Thoracic aorta (tissue), 2 donors: ENCODE measurements around the gene ISLR. TPM values are rescaled to one million over a fixed set of nuclear protein-coding genes. Genes with fewer than 3 reads are reported as not detected.

Experiments
- ATAC-seq: fragments of 150-250 bp; one replicate; pipeline ENCODE4 v1.8.0; 2017; ENCODE audit warnings: low read depth; ENCODE audit not compliant: insufficient number of reproducible peaks, low FRiP score
- DNase-seq: peaks from one replicate; pipeline ENCODE4 v3.0.0-alpha.2; 2020; ENCODE audit warnings: low spot score
- H3K27ac ChIP-seq, 2 donors: fragments of 200-600 bp; sonication (generic); 1 replicate in 1 of 2; 2 replicates in 1 of 2; pipeline ENCODE4 v1.5.1; 2016; ENCODE audit warnings: mild to moderate bottlenecking in 2 of 2, moderate library complexity in 2 of 2
- H3K27me3 ChIP-seq: fragments of 200-600 bp; sonication (generic); replicated peaks from 2 replicates; pipeline ENCODE4 v1.6.0; 2016; ENCODE audit warnings: mild to moderate bottlenecking; ENCODE audit not compliant: insufficient read depth
- H3K36me3 ChIP-seq: fragments of 200-600 bp; sonication (generic); one replicate; pipeline ENCODE4 v1.5.1; 2016
- H3K4me1 ChIP-seq, 2 donors: fragments of 200-600 bp; sonication (generic); 1 replicate in 1 of 2; 2 replicates in 1 of 2; pipeline versions ENCODE4 v1.5.1 to v1.6.0; 2016; ENCODE audit warnings: low read depth in 2 of 2, mild to moderate bottlenecking in 1 of 2; ENCODE audit not compliant: control insufficient read depth in 1 of 2
- H3K4me3 ChIP-seq: fragments of 200-600 bp; sonication (generic); 2 replicates; pipeline ENCODE4 v1.5.1; 2016; ENCODE audit warnings: mild to moderate bottlenecking
- H3K9me3 ChIP-seq: fragments of 200-600 bp; sonication (generic); 2 replicates; pipeline ENCODE4 v1.5.1; 2016
- CTCF ChIP-seq: fragments of 200-600 bp; sonication (generic); IDR thresholded peaks from one replicate; pipeline ENCODE4 v1.5.1; 2019; ENCODE audit warnings: antibody characterized with exemption
- total RNA-seq, 2 donors: library from RNA; depleted of rRNA; stranded (reverse); fragments of >200 nt; gene quantifications; one replicate each; pipeline versions ENCODE4 v1.1.0 to v1.2.3, GENCODE V29; 2016

The ISLR gene
- total RNA-seq, 2 donors from 2014 or later, result 76.8 to 323 TPM

GRCh38 chr15:74192751-74193150 lies 19.2 kb downstream of the ISLR start:
- H3K4me3 ChIP-seq, result no peak overlapping the region
- H3K27me3 ChIP-seq, result no peaks in the 10 kb centered on the region
- no peak for DNase-seq
- TF ChIP-seq CTCF, result no peak
- no peaks in the 10 kb centered on the region for H3K36me3 ChIP-seq
- no peak overlapping the region for H3K27ac ChIP-seq
- ATAC-seq, result no peak
- no peaks in the 10 kb centered on the region for H3K9me3 ChIP-seq
- H3K4me1 ChIP-seq, result peaks cover 4 to 9% of the 10 kb centered on the region in 2 donors

- TF ChIP-seq CTCF, result no peak
- no peak overlapping the region for H3K27ac ChIP-seq
- H3K36me3 ChIP-seq, result no peaks in the 10 kb centered on the region
- no peak overlapping the region for H3K4me3 ChIP-seq
- no peak for DNase-seq
- peaks cover 4 to 9% of the 10 kb centered on the region in 2 donors for H3K4me1 ChIP-seq
- no peaks in the 10 kb centered on the region for H3K27me3 ChIP-seq
- no peak for ATAC-seq
- no peaks in the 10 kb centered on the region for H3K9me3 ChIP-seq
Measured at GRCh38 chr15:74193299-74193718, 19.8 kb downstream of the ISLR start.

- no peak for ATAC-seq
- Histone ChIP-seq H3K4me3 (no peak overlapping the region), H3K27ac (no peak overlapping the region), H3K9me3 (no peaks in the 10 kb centered on the region), H3K36me3 (no peaks in the 10 kb centered on the region), H3K27me3 (no peaks in the 10 kb centered on the region), H3K4me1 (peaks cover 4 to 9% of the 10 kb centered on the region in 2 donors)
- TF ChIP-seq CTCF, result no peak
- DNase-seq, result no peak
Measured at GRCh38 chr15:74193905-74194304, 20.4 kb downstream of the ISLR start.

- Histone ChIP-seq H3K4me3 (no peak overlapping the region), H3K27me3 (no peaks in the 10 kb centered on the region), H3K27ac (no peak overlapping the region), H3K36me3 (no peaks in the 10 kb centered on the region), H3K9me3 (no peaks in the 10 kb centered on the region), H3K4me1 (peaks cover 4 to 10% of the 10 kb centered on the region in 2 donors)
- ATAC-seq (no peak), DNase-seq (no peak)
- no peak for TF ChIP-seq CTCF
Measured at GRCh38 chr15:74194572-74195559, 21.4 kb downstream of the ISLR start.

- Histone ChIP-seq H3K4me3 (no peak overlapping the region), H3K4me1 (peaks cover 14 to 24% of the 10 kb centered on the region in 2 donors), H3K36me3 (no peaks in the 10 kb centered on the region), H3K27me3 (no peaks in the 10 kb centered on the region), H3K9me3 (no peaks in the 10 kb centered on the region), H3K27ac (no peak overlapping the region)
- ATAC-seq (no peak), DNase-seq (no peak)
- no peak for TF ChIP-seq CTCF
Measured at GRCh38 chr15:74196175-74196574, 22.7 kb downstream of the ISLR start.
